HepG2 (cell line): Measurements from ENCODE around the gene PEX12. TPM values are rescaled to one million over a fixed set of nuclear protein-coding genes. Genes with fewer than 3 reads are reported as not detected.
A peak's percentile ranks its signal among the peaks of the same experiment; 100 is the strongest.

ENCODE experiments used
- AGO2 ChIP-seq: fragments of 200-400 bp; formaldehyde crosslinking; optimal IDR thresholded peaks from 2 replicates; pipeline ENCODE3; 2017; ENCODE audit warnings: mild to moderate bottlenecking, low read depth, low read length, moderate library complexity
- DPF2 ChIP-seq: sonication (generic); formaldehyde crosslinking; IDR thresholded peaks from 2 replicates; pipeline ENCODE4 v1.4.0; 2020; ENCODE audit warnings: mild to moderate bottlenecking, low read depth, missing genetic modification reagents, borderline replicate concordance
- ETV6 ChIP-seq: sonication (generic); formaldehyde crosslinking; conservative IDR thresholded peaks from 2 replicates; pipeline ENCODE4 v1.4.0; 2020; ENCODE audit warnings: missing genetic modification reagents
- GTF2F1 ChIP-seq: fragments of 150-350 bp; IDR thresholded peaks from 2 replicates; pipeline ENCODE4 v1.6.1; 2014; ENCODE audit warnings: low read length
- GZF1 ChIP-seq: sonication (generic); formaldehyde crosslinking; IDR thresholded peaks from 2 replicates; pipeline ENCODE4 v1.5.1; 2020; ENCODE audit warnings: mild to moderate bottlenecking, missing genetic modification reagents
- SP4 ChIP-seq: sonication (generic); formaldehyde crosslinking; IDR thresholded peaks from 2 replicates; pipeline ENCODE4 v1.8.1; 2023; ENCODE audit warnings: mild to moderate bottlenecking, missing genetic modification reagents
- SRSF1 ChIP-seq: fragments of 200-400 bp; formaldehyde crosslinking; optimal IDR thresholded peaks from 2 replicates; pipeline ENCODE3; 2017; ENCODE audit warnings: mild to moderate bottlenecking, low read depth, low read length, moderate library complexity
- TAF1 ChIP-seq: sonication (generic); formaldehyde crosslinking; IDR thresholded peaks from 2 replicates; pipeline ENCODE4 v1.4.0; 2020; ENCODE audit warnings: missing genetic modification reagents
- ZMYM2 ChIP-seq: sonication (generic); formaldehyde crosslinking; IDR thresholded peaks from 2 replicates; pipeline ENCODE4 v1.8.0; 2022; ENCODE audit warnings: mild to moderate bottlenecking, missing genetic modification reagents
- ZNF431 ChIP-seq: sonication (generic); formaldehyde crosslinking; IDR thresholded peaks from 2 replicates; pipeline ENCODE4 v1.9.0; 2022; ENCODE audit warnings: missing genetic modification reagents, low read depth, mild to moderate bottlenecking, borderline replicate concordance
- polyA plus RNA-seq, 8 experiments: library from polyadenylated mRNA; depleted of rRNA in 3 of 8; stranded (reverse) in 7 of 8; unstranded in 1 of 8; fragments of >200 nt; fragmentation: Illumina TruSeq in 4 of 8; extraction: Trizol in 4 of 8; gene quantifications; 2 replicates each; pipeline versions ENCODE4 v1.2.1 to v1.2.3, GENCODE V29; 2011 to 2016; ENCODE audit warnings: low read depth in 4 of 8, missing spikeins in 1 of 8, mixed read lengths in 1 of 8; ENCODE audit not compliant: insufficient read depth in 1 of 8
- total RNA-seq, 5 experiments: library from RNA; depleted of rRNA; stranded (reverse); fragments of >200 nt; fragmentation: Illumina TruSeq; extraction: Trizol; gene quantifications; 2 replicates each; pipeline ENCODE4 v1.2.3, GENCODE V29; 2016; ENCODE audit warnings: low read depth in 1 of 5
- TF ChIP-seq, protein P1 (sequence below): sonication (generic); formaldehyde crosslinking; IDR thresholded peaks from 2 replicates; pipeline ENCODE4 v1.5.0; 2020; ENCODE audit warnings: mild to moderate bottlenecking, missing genetic modification reagents
- TF ChIP-seq, protein P2 (sequence below): sonication (generic); formaldehyde crosslinking; IDR thresholded peaks from 2 replicates; pipeline ENCODE4 v1.4.0; 2020; ENCODE audit warnings: missing genetic modification reagents
- TF ChIP-seq, protein P3 (sequence below): sonication (generic); formaldehyde crosslinking; IDR thresholded peaks from 2 replicates; pipeline ENCODE4 v1.4.0; 2020; ENCODE audit warnings: low read depth, missing genetic modification reagents
- TF ChIP-seq, protein P4 (sequence below): sonication (generic); formaldehyde crosslinking; conservative IDR thresholded peaks from 2 replicates; pipeline ENCODE4 v1.5.0; 2020; ENCODE audit warnings: missing genetic modification reagents
- TF ChIP-seq, protein P5 (sequence below): IDR thresholded peaks from 2 replicates; pipeline ENCODE4 v1.6.1; 2016; ENCODE audit warnings: missing compliant biosample characterization, missing genetic modification reagents, borderline replicate concordance
- TF ChIP-seq, protein P6 (sequence below): sonication (generic); formaldehyde crosslinking; conservative IDR thresholded peaks from 2 replicates; pipeline ENCODE4 v1.8.0; 2022; ENCODE audit warnings: missing genetic modification reagents

PEX12 gene
- total and polyA plus RNA-seq, 2 of the 13 experiments (the other 11 are each of a cell fraction or from before 2014, with no cell fraction given) = 5.1 to 11.9 TPM

DNA sequence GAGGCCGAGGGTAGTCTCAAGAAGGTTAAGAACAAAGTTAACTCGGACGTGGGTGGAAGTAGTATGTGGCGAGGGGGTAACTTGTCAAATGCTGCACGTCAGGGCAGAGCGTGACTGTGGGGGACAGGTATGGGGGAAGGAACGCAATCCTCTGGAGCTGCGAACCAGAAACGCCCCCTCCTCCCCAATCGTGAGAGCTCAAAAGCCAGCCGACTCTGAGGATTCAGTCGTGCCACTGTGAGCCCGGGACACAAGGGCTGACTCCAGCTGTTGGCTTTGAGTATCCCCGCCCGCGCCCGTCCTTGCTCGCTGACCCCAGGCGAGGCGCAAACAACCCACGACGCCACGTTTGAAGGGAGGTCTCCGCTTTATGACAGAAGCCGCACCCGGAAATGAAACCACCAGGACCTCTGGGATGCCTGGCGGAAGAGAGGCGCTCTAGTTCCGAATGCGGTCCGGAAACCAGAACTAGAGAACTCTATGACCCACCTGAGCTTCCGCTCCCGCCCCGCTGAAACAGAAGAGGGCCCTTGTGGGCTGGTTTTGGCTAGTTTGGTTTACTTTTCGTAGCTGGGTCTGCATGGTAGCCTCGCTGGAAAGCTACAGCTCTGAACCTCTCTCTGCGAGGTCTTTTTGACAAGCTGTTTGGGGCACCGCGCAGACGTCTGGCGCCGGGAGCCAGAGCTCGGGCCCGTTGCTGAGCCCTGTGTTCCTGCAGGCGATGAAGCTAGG, at the start of gene PEX12 (continued):
- TF ChIP-seq, protein P1, sequence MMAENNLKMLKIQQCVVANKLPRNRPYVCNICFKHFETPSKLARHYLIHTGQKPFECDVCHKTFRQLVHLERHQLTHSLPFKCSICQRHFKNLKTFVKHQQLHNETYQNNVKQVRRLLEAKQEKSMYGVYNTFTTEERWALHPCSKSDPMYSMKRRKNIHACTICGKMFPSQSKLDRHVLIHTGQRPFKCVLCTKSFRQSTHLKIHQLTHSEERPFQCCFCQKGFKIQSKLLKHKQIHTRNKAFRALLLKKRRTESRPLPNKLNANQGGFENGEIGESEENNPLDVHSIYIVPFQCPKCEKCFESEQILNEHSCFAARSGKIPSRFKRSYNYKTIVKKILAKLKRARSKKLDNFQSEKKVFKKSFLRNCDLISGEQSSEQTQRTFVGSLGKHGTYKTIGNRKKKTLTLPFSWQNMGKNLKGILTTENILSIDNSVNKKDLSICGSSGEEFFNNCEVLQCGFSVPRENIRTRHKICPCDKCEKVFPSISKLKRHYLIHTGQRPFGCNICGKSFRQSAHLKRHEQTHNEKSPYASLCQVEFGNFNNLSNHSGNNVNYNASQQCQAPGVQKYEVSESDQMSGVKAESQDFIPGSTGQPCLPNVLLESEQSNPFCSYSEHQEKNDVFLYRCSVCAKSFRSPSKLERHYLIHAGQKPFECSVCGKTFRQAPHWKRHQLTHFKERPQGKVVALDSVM = peak; percentile 33; the same call in 1 of the 2 replicates
- TF ChIP-seq, protein P2, sequence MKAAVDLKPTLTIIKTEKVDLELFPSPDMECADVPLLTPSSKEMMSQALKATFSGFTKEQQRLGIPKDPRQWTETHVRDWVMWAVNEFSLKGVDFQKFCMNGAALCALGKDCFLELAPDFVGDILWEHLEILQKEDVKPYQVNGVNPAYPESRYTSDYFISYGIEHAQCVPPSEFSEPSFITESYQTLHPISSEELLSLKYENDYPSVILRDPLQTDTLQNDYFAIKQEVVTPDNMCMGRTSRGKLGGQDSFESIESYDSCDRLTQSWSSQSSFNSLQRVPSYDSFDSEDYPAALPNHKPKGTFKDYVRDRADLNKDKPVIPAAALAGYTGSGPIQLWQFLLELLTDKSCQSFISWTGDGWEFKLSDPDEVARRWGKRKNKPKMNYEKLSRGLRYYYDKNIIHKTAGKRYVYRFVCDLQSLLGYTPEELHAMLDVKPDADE (CRISPR knock-in tag) = no peak
- TF ChIP-seq, protein P3, sequence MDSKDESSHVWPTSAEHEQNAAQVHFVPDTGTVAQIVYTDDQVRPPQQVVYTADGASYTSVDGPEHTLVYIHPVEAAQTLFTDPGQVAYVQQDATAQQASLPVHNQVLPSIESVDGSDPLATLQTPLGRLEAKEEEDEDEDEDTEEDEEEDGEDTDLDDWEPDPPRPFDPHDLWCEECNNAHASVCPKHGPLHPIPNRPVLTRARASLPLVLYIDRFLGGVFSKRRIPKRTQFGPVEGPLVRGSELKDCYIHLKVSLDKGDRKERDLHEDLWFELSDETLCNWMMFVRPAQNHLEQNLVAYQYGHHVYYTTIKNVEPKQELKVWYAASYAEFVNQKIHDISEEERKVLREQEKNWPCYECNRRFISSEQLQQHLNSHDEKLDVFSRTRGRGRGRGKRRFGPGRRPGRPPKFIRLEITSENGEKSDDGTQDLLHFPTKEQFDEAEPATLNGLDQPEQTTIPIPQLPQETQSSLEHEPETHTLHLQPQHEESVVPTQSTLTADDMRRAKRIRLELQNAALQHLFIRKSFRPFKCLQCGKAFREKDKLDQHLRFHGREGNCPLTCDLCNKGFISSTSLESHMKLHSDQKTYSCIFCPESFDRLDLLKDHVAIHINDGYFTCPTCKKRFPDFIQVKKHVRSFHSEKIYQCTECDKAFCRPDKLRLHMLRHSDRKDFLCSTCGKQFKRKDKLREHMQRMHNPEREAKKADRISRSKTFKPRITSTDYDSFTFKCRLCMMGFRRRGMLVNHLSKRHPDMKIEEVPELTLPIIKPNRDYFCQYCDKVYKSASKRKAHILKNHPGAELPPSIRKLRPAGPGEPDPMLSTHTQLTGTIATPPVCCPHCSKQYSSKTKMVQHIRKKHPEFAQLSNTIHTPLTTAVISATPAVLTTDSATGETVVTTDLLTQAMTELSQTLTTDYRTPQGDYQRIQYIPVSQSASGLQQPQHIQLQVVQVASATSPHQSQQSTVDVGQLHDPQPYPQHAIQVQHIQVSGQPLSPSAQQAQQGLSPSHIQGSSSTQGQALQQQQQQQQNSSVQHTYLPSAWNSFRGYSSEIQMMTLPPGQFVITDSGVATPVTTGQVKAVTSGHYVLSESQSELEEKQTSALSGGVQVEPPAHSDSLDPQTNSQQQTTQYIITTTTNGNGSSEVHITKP = peak; percentile 28; the same call in 1 of the 2 replicates
- TF ChIP-seq, protein P4, sequence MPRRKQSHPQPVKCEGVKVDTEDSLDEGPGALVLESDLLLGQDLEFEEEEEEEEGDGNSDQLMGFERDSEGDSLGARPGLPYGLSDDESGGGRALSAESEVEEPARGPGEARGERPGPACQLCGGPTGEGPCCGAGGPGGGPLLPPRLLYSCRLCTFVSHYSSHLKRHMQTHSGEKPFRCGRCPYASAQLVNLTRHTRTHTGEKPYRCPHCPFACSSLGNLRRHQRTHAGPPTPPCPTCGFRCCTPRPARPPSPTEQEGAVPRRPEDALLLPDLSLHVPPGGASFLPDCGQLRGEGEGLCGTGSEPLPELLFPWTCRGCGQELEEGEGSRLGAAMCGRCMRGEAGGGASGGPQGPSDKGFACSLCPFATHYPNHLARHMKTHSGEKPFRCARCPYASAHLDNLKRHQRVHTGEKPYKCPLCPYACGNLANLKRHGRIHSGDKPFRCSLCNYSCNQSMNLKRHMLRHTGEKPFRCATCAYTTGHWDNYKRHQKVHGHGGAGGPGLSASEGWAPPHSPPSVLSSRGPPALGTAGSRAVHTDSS (CRISPR knock-in tag) = no peak
- TF ChIP-seq AGO2 (peak; percentile 59), ZNF431 (CRISPR knock-in tag) (no peak; the same call in 1 of the 2 replicates), ZMYM2 (CRISPR knock-in tag) (peak; percentile 54; the same call in 1 of the 2 replicates), TAF1 (CRISPR knock-in tag) (peak; percentile 86), DPF2 (CRISPR knock-in tag) (no peak), GZF1 (CRISPR knock-in tag) (0 out of 2 replicates have a peak, but pooled peaks have one; percentile 59), ETV6 (CRISPR knock-in tag) (peak; percentile 74; the same call in 1 of the 2 replicates), SP4 (CRISPR knock-in tag) (no peak), SRSF1 (no peak), GTF2F1 (no peak)
- TF ChIP-seq, protein P5, sequence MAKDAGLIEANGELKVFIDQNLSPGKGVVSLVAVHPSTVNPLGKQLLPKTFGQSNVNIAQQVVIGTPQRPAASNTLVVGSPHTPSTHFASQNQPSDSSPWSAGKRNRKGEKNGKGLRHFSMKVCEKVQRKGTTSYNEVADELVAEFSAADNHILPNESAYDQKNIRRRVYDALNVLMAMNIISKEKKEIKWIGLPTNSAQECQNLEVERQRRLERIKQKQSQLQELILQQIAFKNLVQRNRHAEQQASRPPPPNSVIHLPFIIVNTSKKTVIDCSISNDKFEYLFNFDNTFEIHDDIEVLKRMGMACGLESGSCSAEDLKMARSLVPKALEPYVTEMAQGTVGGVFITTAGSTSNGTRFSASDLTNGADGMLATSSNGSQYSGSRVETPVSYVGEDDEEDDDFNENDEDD (CRISPR knock-in tag) = peak; percentile 52; the same call in 1 of the 2 replicates
- TF ChIP-seq, protein P6, sequence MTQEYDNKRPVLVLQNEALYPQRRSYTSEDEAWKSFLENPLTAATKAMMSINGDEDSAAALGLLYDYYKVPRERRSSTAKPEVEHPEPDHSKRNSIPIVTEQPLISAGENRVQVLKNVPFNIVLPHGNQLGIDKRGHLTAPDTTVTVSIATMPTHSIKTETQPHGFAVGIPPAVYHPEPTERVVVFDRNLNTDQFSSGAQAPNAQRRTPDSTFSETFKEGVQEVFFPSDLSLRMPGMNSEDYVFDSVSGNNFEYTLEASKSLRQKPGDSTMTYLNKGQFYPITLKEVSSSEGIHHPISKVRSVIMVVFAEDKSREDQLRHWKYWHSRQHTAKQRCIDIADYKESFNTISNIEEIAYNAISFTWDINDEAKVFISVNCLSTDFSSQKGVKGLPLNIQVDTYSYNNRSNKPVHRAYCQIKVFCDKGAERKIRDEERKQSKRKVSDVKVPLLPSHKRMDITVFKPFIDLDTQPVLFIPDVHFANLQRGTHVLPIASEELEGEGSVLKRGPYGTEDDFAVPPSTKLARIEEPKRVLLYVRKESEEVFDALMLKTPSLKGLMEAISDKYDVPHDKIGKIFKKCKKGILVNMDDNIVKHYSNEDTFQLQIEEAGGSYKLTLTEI (CRISPR knock-in tag) = no peak
